ENCODE measurements around the gene XPO1.
"Not testable (repeated sequence)": the region's sequence is repeated elsewhere in the genome, so short reads cannot be mapped to it uniquely, and the experiment has no call there.

XPO1 gene

GRCh38 chr2:61549546-61549945 lies 11.4 kb upstream of the XPO1 start:
- Mint-ChIP-seq H3K4me3 (no peak overlapping the region), H3K4me1 (no peaks in the 10 kb centered on the region), H3K27ac (no peak overlapping the region), H3K27me3 (peaks cover 0 to 5% of the 10 kb centered on the region in 2 donors), H3K36me3 (no peaks in the 10 kb centered on the region), H3K9me3 (no peaks in the 10 kb centered on the region)
- DNase-seq (no peak), ATAC-seq (replicated peaks) (no peak)

- Mint-ChIP-seq H3K9me3 (no peaks in the 10 kb centered on the region), H3K4me1 (peaks cover 6 to 10% of the 10 kb centered on the region in 2 donors), H3K4me3 (no peak overlapping the region), H3K27me3 (no peaks in the 10 kb centered on the region), H3K36me3 (peaks cover 2% of the 10 kb centered on the region in 2 donors), H3K27ac (no peak overlapping the region)
- ATAC-seq (replicated peaks): no peak
- DNase-seq: no peak
These were observed 4.9 kb upstream of the XPO1 start for GRCh38 chr2:61543062-61543461.

DNA sequence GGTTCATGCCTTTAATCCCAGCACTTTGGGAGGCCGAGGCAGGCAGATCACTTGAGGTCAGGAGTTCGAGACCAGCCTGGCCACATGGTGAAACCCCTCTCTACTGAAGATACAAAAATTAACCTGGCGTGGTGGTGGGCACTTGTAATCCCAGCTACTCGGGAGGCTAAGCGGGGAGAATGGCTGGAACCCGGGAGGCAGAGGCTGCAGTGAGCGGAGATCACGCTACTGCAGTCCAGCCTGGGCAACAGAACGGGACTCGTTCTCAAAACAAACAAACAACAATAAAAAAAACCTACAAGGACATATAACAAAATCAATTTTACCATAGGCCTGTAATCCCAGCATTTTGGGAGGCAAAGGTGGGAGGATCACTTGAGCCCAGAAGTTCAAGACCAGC lies 2.0 kb upstream of the XPO1 start:
- not testable (repeated sequence) for DNase-seq; H3K27ac Mint-ChIP-seq; H3K27me3 Mint-ChIP-seq; H3K4me3 Mint-ChIP-seq; ATAC-seq (replicated peaks); H3K9me3 Mint-ChIP-seq
- Mint-ChIP-seq H3K36me3 (peaks cover 11 to 19% of the 10 kb centered on the region in 2 donors), H3K4me1 (peaks cover 10 to 27% of the 10 kb centered on the region in 2 donors)

GRCh38 chr2:61538920-61539520 lies 864 bp upstream of the XPO1 start:
- Mint-ChIP-seq H3K4me1 (peaks cover 10 to 29% of the 10 kb centered on the region in 2 donors), H3K4me3 (peak overlapping the region; percentile 91 to 98), H3K27me3 (no peaks in the 10 kb centered on the region), H3K36me3 (peaks cover 11 to 19% of the 10 kb centered on the region in 2 donors), H3K9me3 (no peaks in the 10 kb centered on the region), H3K27ac (peak overlapping the region; percentile 100)
- DNase-seq (peak; percentile 52), ATAC-seq (replicated peaks) (peak; percentile 6 to 16)

DNA sequence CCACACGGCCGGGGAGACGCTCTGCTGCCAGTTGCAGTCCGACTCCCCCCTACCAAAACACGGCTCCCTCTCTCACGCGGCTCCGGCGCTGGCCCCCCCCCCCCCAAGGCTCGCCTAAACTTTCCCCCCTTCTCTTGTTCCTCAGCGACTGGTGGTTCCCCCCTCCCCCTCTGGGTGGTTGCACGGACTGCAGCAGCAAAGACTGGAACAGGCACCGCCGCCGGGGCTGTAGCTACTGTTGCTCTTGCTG lies 281 bp downstream of the XPO1 start:
- Mint-ChIP-seq H3K36me3 (peaks cover 11 to 19% of the 10 kb centered on the region in 2 donors), H3K4me3 (peak overlapping the region; percentile 91 to 98), H3K4me1 (peaks cover 10 to 29% of the 10 kb centered on the region in 2 donors), H3K27ac (peak overlapping the region; percentile 100), H3K27me3 (no peaks in the 10 kb centered on the region), H3K9me3 (no peaks in the 10 kb centered on the region)
- DNase-seq: no peak
- ATAC-seq (replicated peaks): no peak

DNA sequence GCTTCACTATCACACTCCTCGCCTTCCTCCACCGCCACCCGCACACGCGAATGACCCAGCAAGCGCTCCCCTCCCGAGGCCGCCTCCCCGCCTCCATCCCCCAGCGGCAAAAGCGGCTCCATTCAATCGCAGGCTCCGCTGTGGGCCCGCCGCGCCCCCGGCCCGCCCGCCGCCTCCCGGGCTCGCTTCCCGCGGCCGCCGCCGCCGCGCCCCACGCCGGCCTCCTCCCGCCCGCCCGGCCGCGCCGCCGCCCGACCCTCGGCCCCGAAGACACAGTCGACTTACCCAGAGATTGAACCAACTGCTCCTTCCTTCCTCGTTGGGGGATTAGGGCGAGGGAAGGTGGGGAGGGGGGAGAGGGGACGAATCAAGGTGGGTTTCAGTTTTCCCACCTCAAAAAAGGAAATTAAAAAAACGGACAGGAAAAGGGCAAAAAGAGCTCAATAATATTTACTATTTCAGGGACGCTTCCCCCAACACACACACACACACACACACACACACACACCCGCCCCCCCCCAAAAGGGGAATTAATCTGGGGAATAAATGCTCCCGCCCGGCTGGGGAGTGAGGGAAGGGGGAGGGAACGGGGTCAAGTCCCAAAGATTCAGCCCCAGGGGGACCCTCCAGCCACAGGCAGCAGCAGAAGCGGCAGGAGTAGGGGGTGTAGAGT lies 743 bp downstream of the XPO1 start:
- H3K4me1 Mint-ChIP-seq: peaks cover 10 to 29% of the 10 kb centered on the region in 2 donors
- peak overlapping the region; percentile 91 to 98 for H3K4me3 Mint-ChIP-seq
- peak; percentile 15 for DNase-seq

DNA sequence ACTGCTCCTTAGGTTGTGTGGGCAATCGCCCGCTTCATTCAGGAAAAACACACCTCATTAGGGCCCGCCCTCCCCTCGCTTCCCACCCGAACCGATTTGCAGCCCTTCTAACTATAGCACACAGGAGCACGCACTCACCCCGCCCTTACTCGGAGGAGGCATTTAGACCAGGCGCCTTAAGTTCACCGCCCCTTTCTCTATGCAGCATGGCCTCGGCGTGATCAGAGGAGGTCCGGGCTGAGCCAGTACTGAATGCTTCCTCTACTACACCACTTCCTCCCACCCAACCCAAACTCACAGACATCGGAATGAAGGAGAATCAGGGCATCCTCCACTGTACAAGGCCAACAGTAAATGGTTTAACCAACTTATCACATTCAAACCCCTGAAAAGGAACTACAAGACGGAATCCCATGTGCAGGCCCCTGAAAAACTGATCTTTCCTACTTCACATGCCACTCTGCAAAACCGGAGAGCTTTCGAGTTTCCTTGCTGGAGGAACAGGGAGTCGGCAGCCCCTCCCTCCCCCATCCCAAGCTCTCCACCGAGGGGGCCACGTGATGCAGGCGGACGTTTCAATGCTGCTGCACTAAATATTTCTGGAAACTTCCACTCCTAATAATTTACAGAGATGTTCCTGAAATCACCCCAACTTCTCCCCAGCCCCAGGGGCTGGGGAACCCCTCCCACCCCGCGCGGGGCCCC lies 1.4 kb downstream of the XPO1 start:
- H3K36me3 Mint-ChIP-seq: peaks cover 11 to 19% of the 10 kb centered on the region in 2 donors
- DNase-seq (peak; percentile 80), ATAC-seq (replicated peaks) (peak; percentile 67)
- H3K4me3 Mint-ChIP-seq: peak overlapping the region; percentile 91 to 98
- H3K27ac Mint-ChIP-seq: peak overlapping the region; percentile 100
- H3K27me3 Mint-ChIP-seq: no peaks in the 10 kb centered on the region
- H3K4me1 Mint-ChIP-seq: peaks cover 10 to 29% of the 10 kb centered on the region in 2 donors
- no peaks in the 10 kb centered on the region for H3K9me3 Mint-ChIP-seq

More for the DNA sequence above, 743 bp downstream of the XPO1 start:
- no peaks in the 10 kb centered on the region for H3K27me3 Mint-ChIP-seq
- no peak for ATAC-seq (replicated peaks)
- peak overlapping the region; percentile 100 for H3K27ac Mint-ChIP-seq
- H3K9me3 Mint-ChIP-seq: no peaks in the 10 kb centered on the region
- peaks cover 11 to 19% of the 10 kb centered on the region in 2 donors for H3K36me3 Mint-ChIP-seq

DNA sequence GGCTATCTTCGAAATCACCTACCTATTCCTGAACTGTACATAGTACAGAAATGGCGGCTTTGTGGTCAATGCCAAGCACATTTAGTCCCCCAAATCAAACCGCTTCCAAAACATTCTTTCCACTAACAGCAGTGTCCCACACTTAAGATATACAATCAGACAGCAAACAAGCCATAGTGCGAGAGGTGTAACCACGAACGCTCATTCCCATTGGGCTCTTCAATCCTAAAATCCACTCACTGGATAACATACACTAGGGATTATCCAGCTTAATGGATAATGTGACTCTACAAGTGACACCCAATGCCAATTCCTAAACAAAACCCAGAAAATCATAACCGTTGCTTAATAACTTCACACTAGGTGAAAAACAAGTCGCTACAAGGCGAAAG lies 2.0 kb downstream of the XPO1 start:
- Mint-ChIP-seq H3K4me1 (peaks cover 12 to 29% of the 10 kb centered on the region in 2 donors), H3K9me3 (no peaks in the 10 kb centered on the region), H3K27ac (peak overlapping the region; percentile 100), H3K4me3 (peak overlapping the region; percentile 91 to 98), H3K36me3 (peaks cover 11 to 22% of the 10 kb centered on the region in 2 donors), H3K27me3 (no peaks in the 10 kb centered on the region)
- ATAC-seq (replicated peaks) (no peak), DNase-seq (no peak)

DNA sequence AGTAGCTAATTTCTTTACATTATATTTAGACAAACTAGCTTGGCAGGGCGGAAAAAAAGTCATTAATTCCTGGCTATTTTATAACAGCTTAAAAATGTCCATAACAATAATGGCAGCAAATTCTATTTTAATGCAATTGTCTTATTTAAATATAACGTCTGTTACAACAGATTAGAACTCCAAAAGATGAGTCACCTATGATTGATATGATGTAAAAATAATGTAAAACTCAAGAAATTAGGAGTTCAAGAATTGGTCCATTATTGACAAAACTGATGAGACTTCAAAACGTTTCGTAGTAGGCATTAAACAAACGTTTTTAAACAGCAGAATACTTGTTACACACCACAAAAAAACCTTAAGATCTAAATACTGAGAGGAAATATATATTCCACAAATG lies 2.7 kb downstream of the XPO1 start:
- H3K9me3 Mint-ChIP-seq: no peaks in the 10 kb centered on the region
- peak overlapping the region; percentile 91 to 98 for H3K4me3 Mint-ChIP-seq
- no peak for DNase-seq
- H3K27ac Mint-ChIP-seq: peak overlapping the region; percentile 100
- no peaks in the 10 kb centered on the region for H3K27me3 Mint-ChIP-seq
- ATAC-seq (replicated peaks): no peak
- peaks cover 12 to 29% of the 10 kb centered on the region in 2 donors for H3K4me1 Mint-ChIP-seq
- H3K36me3 Mint-ChIP-seq: peaks cover 11 to 22% of the 10 kb centered on the region in 2 donors

DNA sequence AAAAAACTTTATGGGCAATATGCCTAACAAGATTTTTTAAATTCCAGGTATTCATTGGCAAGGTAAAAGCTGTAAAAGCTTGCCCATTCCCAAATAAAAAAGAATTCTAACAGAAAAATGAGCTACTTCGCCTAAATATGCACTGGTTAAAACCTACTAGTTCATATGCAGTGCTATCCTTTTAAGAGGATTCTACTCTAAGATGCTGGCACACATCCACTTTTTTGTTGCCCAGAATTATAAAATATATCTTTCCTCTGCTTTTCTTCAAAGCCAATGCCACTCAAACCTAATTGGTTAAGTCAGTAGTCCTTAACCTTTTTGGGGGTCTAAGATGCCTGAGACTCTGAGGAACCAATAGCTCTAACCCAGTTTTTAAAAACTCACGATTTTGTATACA lies 3.2 kb downstream of the XPO1 start:
- ATAC-seq (replicated peaks) (no peak), DNase-seq (no peak)
- Mint-ChIP-seq H3K4me1 (peaks cover 12 to 34% of the 10 kb centered on the region in 2 donors), H3K4me3 (peak overlapping the region; percentile 91 to 98), H3K27ac (peak overlapping the region; percentile 59), H3K9me3 (no peaks in the 10 kb centered on the region), H3K27me3 (no peaks in the 10 kb centered on the region), H3K36me3 (peaks cover 11 to 22% of the 10 kb centered on the region in 2 donors)

DNA sequence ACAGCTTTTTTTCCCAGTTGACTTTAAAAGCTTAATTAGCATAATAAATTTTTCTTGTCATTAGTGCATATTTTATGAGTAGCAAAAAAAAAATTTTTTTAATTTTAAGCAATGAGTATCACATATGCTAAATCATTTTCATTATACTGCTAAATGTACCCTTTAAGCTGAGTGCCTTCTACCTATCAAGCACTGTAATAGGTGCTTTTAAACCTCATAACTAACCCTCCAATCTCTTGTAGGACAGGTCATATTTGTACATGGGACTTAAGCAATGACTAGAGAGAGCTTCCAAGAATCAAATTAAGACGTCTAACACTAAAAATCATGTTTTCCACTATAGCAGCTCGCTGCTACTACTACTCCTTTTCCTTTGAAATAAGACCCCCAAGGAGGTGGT lies 7.4 kb downstream of the XPO1 start:
- Mint-ChIP-seq H3K27me3 (no peaks in the 10 kb centered on the region), H3K27ac (no peak overlapping the region), H3K4me1 (peaks cover 2 to 30% of the 10 kb centered on the region in 2 donors), H3K4me3 (no peak overlapping the region), H3K36me3 (peaks cover 2 to 8% of the 10 kb centered on the region in 2 donors), H3K9me3 (no peaks in the 10 kb centered on the region)
- DNase-seq (no peak), ATAC-seq (replicated peaks) (no peak)

DNA sequence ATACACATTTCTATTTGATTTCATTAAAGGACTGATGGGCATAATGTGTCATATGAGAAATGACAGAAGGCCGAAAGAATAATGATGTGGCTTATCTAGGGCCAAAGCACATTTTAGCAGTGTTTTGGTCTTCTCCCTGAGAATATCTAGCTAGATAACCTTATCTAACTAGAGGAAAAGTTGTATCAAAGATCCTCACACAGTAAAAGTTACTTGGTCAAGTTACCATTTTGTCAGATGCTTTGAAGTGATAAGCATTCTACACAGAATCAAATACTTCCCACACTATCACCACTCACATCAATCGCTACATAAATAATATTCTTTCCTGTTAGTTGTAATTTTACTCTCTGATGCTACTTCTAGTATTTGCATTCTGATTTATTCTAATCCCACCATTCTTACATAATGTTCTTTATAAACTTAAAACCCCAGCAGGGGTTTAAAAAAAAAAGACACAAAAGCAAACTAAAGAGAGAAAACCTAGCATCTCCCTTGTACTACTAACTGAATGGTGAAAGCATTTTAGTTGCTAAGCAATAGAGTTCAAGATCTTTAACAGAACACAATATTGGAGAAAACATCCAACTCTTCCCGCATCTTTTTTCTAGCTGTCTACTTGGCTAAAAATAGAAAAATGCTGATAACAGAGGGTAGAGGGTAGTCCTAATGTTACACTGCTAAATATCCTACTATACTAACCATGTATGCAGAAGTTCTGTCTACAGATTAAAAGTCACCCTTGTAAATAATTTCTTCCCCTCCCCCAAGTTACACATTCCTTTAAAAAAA lies 8.0 kb downstream of the XPO1 start:
- H3K27ac Mint-ChIP-seq: no peak overlapping the region
- no peak for DNase-seq
- peaks cover 2 to 8% of the 10 kb centered on the region in 2 donors for H3K36me3 Mint-ChIP-seq
- no peak for ATAC-seq (replicated peaks)
- no peaks in the 10 kb centered on the region for H3K27me3 Mint-ChIP-seq
- H3K9me3 Mint-ChIP-seq: no peaks in the 10 kb centered on the region
- H3K4me3 Mint-ChIP-seq: no peak overlapping the region
- peaks cover 2 to 24% of the 10 kb centered on the region in 2 donors for H3K4me1 Mint-ChIP-seq

DNA sequence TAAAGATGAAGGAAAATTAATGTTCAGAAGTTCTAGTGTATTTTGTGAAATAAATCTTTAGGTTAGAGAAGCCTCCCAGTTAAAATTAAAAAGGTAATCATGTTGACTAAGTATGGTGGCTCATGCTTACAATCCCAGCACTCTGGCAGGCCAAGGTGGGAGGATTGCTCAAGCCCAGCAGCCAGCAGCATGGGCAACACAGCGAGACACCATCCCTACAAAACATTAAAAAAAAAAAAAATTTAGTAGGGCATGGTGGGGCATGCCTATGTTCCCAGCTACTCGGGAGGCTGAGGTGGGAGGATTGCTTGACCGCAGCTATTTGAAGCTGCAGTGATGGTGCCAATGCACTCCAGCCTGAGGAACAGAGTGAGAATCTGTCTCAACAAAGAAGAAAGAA lies 17.9 kb downstream of the XPO1 start:
- peaks cover 3 to 5% of the 10 kb centered on the region in 2 donors for H3K4me1 Mint-ChIP-seq

DNA sequence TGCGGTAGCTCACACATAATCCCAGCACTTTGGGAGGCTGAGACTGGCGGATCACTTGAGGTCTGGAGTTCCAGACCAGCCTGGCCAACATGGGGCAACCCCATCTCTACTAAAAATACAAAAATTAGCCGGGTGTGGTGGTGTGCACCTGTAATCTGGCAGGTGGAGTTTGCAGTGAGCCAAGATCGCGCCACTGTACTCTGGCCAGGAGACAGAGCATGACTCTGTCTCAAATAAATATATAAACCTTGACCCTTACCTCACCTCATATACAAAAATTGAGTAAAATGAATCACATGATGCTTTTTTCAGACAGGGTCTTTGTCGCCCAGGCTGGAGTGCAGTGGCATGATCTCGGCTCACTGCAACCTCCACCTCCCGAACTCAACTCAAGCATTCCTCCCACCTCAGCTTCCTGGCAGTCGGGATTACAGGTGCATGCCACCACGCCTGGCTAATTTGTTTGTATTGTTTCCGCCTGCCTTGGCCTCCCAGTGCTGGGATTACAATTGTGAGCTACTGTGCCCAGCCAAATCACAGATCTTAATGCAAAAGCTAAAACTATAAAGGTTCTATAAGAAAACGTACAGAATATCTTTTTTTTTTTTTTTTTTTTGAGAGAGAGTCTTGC lies 25.3 kb downstream of the XPO1 start:
- Mint-ChIP-seq H3K27ac (peak overlapping the region; percentile 80), H3K4me1 (no peaks in the 10 kb centered on the region), H3K9me3 (no peaks in the 10 kb centered on the region), H3K27me3 (no peaks in the 10 kb centered on the region), H3K4me3 (no peak overlapping the region), H3K36me3 (peaks cover 26 to 43% of the 10 kb centered on the region in 2 donors)
- no peak for ATAC-seq (replicated peaks)
- DNase-seq: no peak

More for the DNA sequence above, 17.9 kb downstream of the XPO1 start:
- Mint-ChIP-seq H3K4me3 (no peak overlapping the region), H3K27me3 (no peaks in the 10 kb centered on the region), H3K9me3 (no peaks in the 10 kb centered on the region), H3K27ac (no peak overlapping the region), H3K36me3 (peaks cover 15 to 23% of the 10 kb centered on the region in 2 donors)
- ATAC-seq (replicated peaks) (no peak), DNase-seq (no peak)
